Neural cell (in vitro differentiated cells): Measurements from ENCODE around the gene REPS2. TPM values are rescaled to one million over a fixed set of nuclear protein-coding genes. Genes with fewer than 3 reads are reported as not detected.

Experiments used
- H2AFZ ChIP-seq: fragments of 200-600, 300-800 bp; sonication (generic), shearing (Covaris generic); 2 replicates; pipeline ENCODE4 v1.6.0; 2014; ENCODE audit warnings: low read depth, mild to moderate bottlenecking, antibody characterized with exemption, low read length, moderate library complexity
- H3F3A ChIP-seq: fragments of 200-600 bp; shearing (Covaris generic); 2 replicates; pipeline ENCODE4 v1.6.1; 2016; ENCODE audit warnings: mild to moderate bottlenecking, moderate library complexity, mixed read lengths, antibody characterized with exemption, low read length; ENCODE audit not compliant: insufficient read depth, poor library complexity, severe bottlenecking
- H3K27ac ChIP-seq: fragments of 200-600, 300-800 bp; sonication (generic), shearing (Covaris generic); 2 replicates; pipeline ENCODE4 v1.5.1; 2014; ENCODE audit warnings: mild to moderate bottlenecking, low read length, moderate library complexity
- H3K27me3 ChIP-seq: fragments of 300-800, 200-600 bp; sonication (generic), shearing (Covaris generic); 2 replicates; pipeline ENCODE4 v1.6.0; 2014; ENCODE audit warnings: mild to moderate bottlenecking, low read depth, low read length, moderate library complexity; ENCODE audit not compliant: insufficient read depth
- H3K36me3 ChIP-seq: fragments of 300-800, 200-600 bp; sonication (generic), shearing (Covaris generic); 2 replicates; pipeline ENCODE4 v1.5.1; 2014; ENCODE audit warnings: mild to moderate bottlenecking, antibody characterized with exemption, low read length, moderate library complexity; ENCODE audit not compliant: insufficient read depth
- H3K4me2 ChIP-seq: fragments of 300-800, 200-600 bp; sonication (generic), shearing (Covaris generic); 2 replicates; pipeline ENCODE4 v1.6.0; 2014; ENCODE audit warnings: mild to moderate bottlenecking, low read length
- H3K4me3 ChIP-seq: fragments of 300-800, 200-600 bp; sonication (generic), shearing (Covaris generic); 2 replicates; pipeline ENCODE4 v1.5.1; 2014; ENCODE audit warnings: mild to moderate bottlenecking, low read length, moderate library complexity
- H3K79me2 ChIP-seq: fragments of 200-600 bp; shearing (Covaris generic); replicated peaks from 2 replicates; pipeline ENCODE4 v1.6.0; 2014; ENCODE audit warnings: mild to moderate bottlenecking, low read length, moderate library complexity; ENCODE audit not compliant: insufficient read depth
- H3K9ac ChIP-seq: fragments of 300-800, 200-600 bp; sonication (generic), shearing (Covaris generic); 2 replicates; pipeline ENCODE4 v1.6.1; 2016; ENCODE audit warnings: mild to moderate bottlenecking, low read length, mixed read lengths
- H3K9me2 ChIP-seq: fragments of 200-600 bp; shearing (Covaris generic); 2 replicates; pipeline ENCODE4 v1.6.1; 2016; ENCODE audit warnings: mild to moderate bottlenecking, low read length, mixed read lengths; ENCODE audit not compliant: insufficient read depth
- H3K9me3 ChIP-seq: fragments of 200-600, 300-800 bp; sonication (generic), shearing (Covaris generic); 2 replicates; pipeline ENCODE4 v1.6.1; 2016; ENCODE audit warnings: mild to moderate bottlenecking, mixed run types, low read length, moderate library complexity, mixed read lengths
- H4K20me1 ChIP-seq: fragments of 200-600 bp; shearing (Covaris generic); 2 replicates; pipeline ENCODE4 v1.6.1; 2016; ENCODE audit warnings: mild to moderate bottlenecking, mixed run types; ENCODE audit not compliant: insufficient read depth
- EP300 ChIP-seq: fragments of 450-650 bp; conservative IDR thresholded peaks from 2 replicates; pipeline ENCODE4 v1.6.1; 2014; ENCODE audit warnings: antibody characterized with exemption, mild to moderate bottlenecking, moderate library complexity; ENCODE audit not compliant: poor library complexity, severe bottlenecking
- EZH2 ChIP-seq: fragments of 200-600, 300-800 bp; shearing (Covaris generic), sonication (generic); IDR thresholded peaks from 2 replicates; pipeline ENCODE4 v1.6.1; 2014; ENCODE audit warnings: antibody characterized with exemption, low read length, borderline replicate concordance, mild to moderate bottlenecking; ENCODE audit not compliant: insufficient read depth, poor library complexity, severe bottlenecking
- MXI1 ChIP-seq: fragments of 450-650 bp; conservative IDR thresholded peaks from 2 replicates; pipeline ENCODE4 v1.6.1; 2014; ENCODE audit warnings: antibody characterized with exemption, mild to moderate bottlenecking; ENCODE audit not compliant: poor library complexity, severe bottlenecking
- POLR2AphosphoS5 ChIP-seq: IDR thresholded peaks from 2 replicates; pipeline ENCODE4 v1.6.1; 2012
- RAD21 ChIP-seq: fragments of 450-650 bp; conservative IDR thresholded peaks from 2 replicates; pipeline ENCODE4 v1.6.1; 2014; ENCODE audit warnings: antibody characterized with exemption, mild to moderate bottlenecking, moderate library complexity
- SMC3 ChIP-seq: fragments of 450-650 bp; conservative IDR thresholded peaks from 2 replicates; pipeline ENCODE4 v1.6.1; 2014; ENCODE audit warnings: antibody characterized with exemption, mild to moderate bottlenecking, moderate library complexity; ENCODE audit not compliant: poor library complexity
- TAF1 ChIP-seq: IDR thresholded peaks from 2 replicates; pipeline ENCODE4 v1.6.1; 2012; ENCODE audit warnings: low read depth
- polyA plus RNA-seq: library from polyadenylated mRNA; depleted of rRNA; stranded (reverse); fragments of >200 nt; gene quantifications from 2 replicates; pipeline ENCODE4 v1.2.3, GENCODE V29; 2014
- TF ChIP-seq, protein P1 (sequence below): fragments of 450-650 bp; IDR thresholded peaks from 2 replicates; pipeline ENCODE4 v1.5.1; 2014; ENCODE audit warnings: antibody characterized with exemption, mild to moderate bottlenecking, moderate library complexity; ENCODE audit not compliant: poor library complexity, severe bottlenecking
- TF ChIP-seq, protein P2 (sequence below): IDR thresholded peaks from 2 replicates; pipeline ENCODE4 v1.6.1; 2012; ENCODE audit warnings: borderline replicate concordance

REPS2 gene
- polyA plus RNA-seq, 1 donor from 2014 or later = 15.1 TPM

DNA sequence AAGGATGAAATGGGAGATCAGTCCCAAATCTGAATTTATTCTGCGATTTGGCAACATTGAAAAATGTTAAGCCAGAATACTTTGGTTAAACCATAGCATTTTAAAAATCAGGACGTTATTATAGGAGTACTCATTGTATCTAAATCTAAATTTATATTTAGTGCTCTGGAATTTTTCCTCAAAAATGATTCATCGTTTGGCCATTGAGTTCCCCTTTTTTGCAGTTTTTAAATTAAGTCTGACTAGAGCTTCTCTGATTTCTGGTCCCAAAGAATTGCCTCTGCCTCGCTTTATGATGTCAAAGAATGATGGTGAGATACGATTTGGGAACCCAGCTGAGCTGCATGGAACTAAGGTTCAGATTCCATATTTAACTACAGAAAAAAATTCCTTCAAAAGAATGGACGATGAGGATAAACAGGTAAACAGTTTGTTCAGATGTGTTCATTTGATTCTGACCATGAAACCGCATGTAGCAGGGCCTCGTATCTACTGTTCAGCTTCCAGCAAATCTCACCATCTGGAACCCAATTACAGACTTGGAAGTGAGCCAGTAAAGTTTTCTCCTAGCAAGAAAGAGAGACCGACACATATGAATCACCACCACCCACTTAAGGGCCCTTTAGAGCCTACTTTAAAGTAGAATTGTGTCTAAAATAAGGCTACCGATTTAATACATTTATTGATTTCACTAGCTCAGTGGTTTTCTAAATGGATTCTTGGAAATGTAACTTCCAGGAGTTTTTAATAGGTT, 75.6 kb downstream of the REPS2 start:
- H3K9ac ChIP-seq = no peak overlapping the region
- H3K27me3 ChIP-seq = no peaks in the 10 kb centered on the region
- no peaks in the 10 kb centered on the region for H3K36me3 ChIP-seq
- H3K4me2 ChIP-seq = no peak overlapping the region
- no peak overlapping the region for H2AFZ ChIP-seq
- no peak for TF ChIP-seq EP300
- no peak for TF ChIP-seq POLR2AphosphoS5
- TF ChIP-seq TAF1 = no peak
- no peak for TF ChIP-seq RAD21
- TF ChIP-seq, protein P1, sequence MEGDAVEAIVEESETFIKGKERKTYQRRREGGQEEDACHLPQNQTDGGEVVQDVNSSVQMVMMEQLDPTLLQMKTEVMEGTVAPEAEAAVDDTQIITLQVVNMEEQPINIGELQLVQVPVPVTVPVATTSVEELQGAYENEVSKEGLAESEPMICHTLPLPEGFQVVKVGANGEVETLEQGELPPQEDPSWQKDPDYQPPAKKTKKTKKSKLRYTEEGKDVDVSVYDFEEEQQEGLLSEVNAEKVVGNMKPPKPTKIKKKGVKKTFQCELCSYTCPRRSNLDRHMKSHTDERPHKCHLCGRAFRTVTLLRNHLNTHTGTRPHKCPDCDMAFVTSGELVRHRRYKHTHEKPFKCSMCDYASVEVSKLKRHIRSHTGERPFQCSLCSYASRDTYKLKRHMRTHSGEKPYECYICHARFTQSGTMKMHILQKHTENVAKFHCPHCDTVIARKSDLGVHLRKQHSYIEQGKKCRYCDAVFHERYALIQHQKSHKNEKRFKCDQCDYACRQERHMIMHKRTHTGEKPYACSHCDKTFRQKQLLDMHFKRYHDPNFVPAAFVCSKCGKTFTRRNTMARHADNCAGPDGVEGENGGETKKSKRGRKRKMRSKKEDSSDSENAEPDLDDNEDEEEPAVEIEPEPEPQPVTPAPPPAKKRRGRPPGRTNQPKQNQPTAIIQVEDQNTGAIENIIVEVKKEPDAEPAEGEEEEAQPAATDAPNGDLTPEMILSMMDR = no peak
- no peak for TF ChIP-seq EZH2
- no peaks in the 10 kb centered on the region for H4K20me1 ChIP-seq
- no peak overlapping the region for H3K4me3 ChIP-seq
- H3F3A ChIP-seq = no peaks in the 10 kb centered on the region
- H3K27ac ChIP-seq = no peak overlapping the region
- no peaks in the 10 kb centered on the region for H3K79me2 ChIP-seq
- no peaks in the 10 kb centered on the region for H3K9me3 ChIP-seq
- H3K9me2 ChIP-seq = no peaks in the 10 kb centered on the region

DNA sequence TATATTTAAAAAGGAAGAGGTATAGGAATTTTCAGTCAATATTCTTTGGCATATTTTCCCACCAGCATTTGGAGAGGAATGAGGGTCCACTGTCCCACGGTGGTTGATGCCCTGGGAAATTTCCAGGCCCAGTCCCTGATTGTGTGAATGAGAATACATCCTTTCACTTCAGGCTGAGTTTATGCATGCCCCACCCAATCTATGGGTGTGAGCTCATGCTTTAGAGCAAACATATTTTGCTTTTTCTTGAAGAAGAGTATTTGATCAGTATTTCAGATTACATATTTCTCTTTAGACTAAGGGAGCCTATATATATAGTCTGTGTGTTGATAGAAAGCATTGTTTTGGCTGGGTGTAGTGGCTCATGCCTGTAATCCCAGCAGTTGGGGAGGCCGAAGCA, 77.2 kb downstream of the REPS2 start:
- H3K9ac ChIP-seq = no peak overlapping the region
- H4K20me1 ChIP-seq = no peaks in the 10 kb centered on the region
- TF ChIP-seq SMC3 = no peak
- no peak for TF ChIP-seq MXI1
- no peak for TF ChIP-seq POLR2AphosphoS5
- TF ChIP-seq, protein P1 = no peak
- no peak for TF ChIP-seq EZH2
- no peak for TF ChIP-seq TAF1
- TF ChIP-seq, protein P2, sequence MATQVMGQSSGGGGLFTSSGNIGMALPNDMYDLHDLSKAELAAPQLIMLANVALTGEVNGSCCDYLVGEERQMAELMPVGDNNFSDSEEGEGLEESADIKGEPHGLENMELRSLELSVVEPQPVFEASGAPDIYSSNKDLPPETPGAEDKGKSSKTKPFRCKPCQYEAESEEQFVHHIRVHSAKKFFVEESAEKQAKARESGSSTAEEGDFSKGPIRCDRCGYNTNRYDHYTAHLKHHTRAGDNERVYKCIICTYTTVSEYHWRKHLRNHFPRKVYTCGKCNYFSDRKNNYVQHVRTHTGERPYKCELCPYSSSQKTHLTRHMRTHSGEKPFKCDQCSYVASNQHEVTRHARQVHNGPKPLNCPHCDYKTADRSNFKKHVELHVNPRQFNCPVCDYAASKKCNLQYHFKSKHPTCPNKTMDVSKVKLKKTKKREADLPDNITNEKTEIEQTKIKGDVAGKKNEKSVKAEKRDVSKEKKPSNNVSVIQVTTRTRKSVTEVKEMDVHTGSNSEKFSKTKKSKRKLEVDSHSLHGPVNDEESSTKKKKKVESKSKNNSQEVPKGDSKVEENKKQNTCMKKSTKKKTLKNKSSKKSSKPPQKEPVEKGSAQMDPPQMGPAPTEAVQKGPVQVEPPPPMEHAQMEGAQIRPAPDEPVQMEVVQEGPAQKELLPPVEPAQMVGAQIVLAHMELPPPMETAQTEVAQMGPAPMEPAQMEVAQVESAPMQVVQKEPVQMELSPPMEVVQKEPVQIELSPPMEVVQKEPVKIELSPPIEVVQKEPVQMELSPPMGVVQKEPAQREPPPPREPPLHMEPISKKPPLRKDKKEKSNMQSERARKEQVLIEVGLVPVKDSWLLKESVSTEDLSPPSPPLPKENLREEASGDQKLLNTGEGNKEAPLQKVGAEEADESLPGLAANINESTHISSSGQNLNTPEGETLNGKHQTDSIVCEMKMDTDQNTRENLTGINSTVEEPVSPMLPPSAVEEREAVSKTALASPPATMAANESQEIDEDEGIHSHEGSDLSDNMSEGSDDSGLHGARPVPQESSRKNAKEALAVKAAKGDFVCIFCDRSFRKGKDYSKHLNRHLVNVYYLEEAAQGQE = no peak
- TF ChIP-seq EP300 = no peak
- TF ChIP-seq RAD21 = no peak
- no peak overlapping the region for H3K4me3 ChIP-seq
- H3K27ac ChIP-seq = no peak overlapping the region
- no peaks in the 10 kb centered on the region for H3K79me2 ChIP-seq
- no peaks in the 10 kb centered on the region for H3K9me3 ChIP-seq
- no peak overlapping the region for H2AFZ ChIP-seq
- no peaks in the 10 kb centered on the region for H3K9me2 ChIP-seq
- H3K36me3 ChIP-seq = no peaks in the 10 kb centered on the region
- no peak overlapping the region for H3K4me2 ChIP-seq
- no peaks in the 10 kb centered on the region for H3F3A ChIP-seq
- no peaks in the 10 kb centered on the region for H3K27me3 ChIP-seq
